ENCODE data around the gene PARD6A. TPM values are rescaled to one million over a fixed set of nuclear protein-coding genes. Genes with fewer than 3 reads are reported as not detected.

Gene PARD6A
- total RNA-seq, 1 experiment from 2014 or later = 10.8 TPM

DNA sequence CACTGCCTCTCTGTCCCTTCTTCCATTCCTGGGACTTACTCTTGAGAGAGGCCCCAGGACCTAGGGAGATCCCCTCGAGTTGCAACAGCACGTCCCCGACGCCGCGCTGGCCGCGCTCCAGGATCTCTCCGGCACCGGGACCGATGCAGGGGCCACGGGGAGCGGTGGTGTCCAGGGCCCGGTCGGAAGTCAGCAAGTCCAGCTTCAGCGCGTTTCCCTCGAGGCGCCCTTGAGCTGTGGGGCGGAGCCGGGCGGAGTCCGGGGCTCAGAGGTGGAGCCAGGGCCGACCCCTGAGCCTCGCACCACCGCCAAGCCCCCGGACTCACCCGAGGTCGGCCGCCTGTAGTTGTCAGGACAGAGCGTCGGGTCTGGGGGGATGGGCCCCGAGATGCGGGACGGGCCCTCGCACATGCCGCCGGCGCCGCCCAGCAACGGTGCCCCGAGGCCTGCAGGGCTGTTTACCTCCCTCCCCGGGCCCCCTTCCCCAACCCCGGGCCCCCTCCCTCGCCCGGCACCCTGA lies 5.3 kb downstream of the PARD6A start:
- Histone ChIP-seq H3K27ac (ENCODE audit: low read length) (peak overlapping the region; percentile 66), H3K36me3 (ENCODE audit: control insufficient read depth, insufficient read depth, low read length) (no peaks in the 10 kb centered on the region), H3K4me1 (ENCODE audit: control insufficient read depth, insufficient read depth, low read length) (peaks cover 14% of the 10 kb centered on the region), H3K27me3 (ENCODE audit: control insufficient read depth, insufficient read depth, low read length) (no peaks in the 10 kb centered on the region), H3K9me3 (ENCODE audit: control insufficient read depth, insufficient read depth, low read depth, low read length) (no peaks in the 10 kb centered on the region), H3K4me3 (ENCODE audit: low read depth in 2 of 2, low read length in 2 of 2) (peak overlapping the region; percentile 51 to 56)
- TF ChIP-seq, protein P1, sequence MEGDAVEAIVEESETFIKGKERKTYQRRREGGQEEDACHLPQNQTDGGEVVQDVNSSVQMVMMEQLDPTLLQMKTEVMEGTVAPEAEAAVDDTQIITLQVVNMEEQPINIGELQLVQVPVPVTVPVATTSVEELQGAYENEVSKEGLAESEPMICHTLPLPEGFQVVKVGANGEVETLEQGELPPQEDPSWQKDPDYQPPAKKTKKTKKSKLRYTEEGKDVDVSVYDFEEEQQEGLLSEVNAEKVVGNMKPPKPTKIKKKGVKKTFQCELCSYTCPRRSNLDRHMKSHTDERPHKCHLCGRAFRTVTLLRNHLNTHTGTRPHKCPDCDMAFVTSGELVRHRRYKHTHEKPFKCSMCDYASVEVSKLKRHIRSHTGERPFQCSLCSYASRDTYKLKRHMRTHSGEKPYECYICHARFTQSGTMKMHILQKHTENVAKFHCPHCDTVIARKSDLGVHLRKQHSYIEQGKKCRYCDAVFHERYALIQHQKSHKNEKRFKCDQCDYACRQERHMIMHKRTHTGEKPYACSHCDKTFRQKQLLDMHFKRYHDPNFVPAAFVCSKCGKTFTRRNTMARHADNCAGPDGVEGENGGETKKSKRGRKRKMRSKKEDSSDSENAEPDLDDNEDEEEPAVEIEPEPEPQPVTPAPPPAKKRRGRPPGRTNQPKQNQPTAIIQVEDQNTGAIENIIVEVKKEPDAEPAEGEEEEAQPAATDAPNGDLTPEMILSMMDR (IDR thresholded peaks at IDR 0.05) = no peak
- TF ChIP-seq, protein P2, sequence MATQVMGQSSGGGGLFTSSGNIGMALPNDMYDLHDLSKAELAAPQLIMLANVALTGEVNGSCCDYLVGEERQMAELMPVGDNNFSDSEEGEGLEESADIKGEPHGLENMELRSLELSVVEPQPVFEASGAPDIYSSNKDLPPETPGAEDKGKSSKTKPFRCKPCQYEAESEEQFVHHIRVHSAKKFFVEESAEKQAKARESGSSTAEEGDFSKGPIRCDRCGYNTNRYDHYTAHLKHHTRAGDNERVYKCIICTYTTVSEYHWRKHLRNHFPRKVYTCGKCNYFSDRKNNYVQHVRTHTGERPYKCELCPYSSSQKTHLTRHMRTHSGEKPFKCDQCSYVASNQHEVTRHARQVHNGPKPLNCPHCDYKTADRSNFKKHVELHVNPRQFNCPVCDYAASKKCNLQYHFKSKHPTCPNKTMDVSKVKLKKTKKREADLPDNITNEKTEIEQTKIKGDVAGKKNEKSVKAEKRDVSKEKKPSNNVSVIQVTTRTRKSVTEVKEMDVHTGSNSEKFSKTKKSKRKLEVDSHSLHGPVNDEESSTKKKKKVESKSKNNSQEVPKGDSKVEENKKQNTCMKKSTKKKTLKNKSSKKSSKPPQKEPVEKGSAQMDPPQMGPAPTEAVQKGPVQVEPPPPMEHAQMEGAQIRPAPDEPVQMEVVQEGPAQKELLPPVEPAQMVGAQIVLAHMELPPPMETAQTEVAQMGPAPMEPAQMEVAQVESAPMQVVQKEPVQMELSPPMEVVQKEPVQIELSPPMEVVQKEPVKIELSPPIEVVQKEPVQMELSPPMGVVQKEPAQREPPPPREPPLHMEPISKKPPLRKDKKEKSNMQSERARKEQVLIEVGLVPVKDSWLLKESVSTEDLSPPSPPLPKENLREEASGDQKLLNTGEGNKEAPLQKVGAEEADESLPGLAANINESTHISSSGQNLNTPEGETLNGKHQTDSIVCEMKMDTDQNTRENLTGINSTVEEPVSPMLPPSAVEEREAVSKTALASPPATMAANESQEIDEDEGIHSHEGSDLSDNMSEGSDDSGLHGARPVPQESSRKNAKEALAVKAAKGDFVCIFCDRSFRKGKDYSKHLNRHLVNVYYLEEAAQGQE (IDR thresholded peaks at IDR 0.05; ENCODE audit: insufficient read depth in 1 of 2, low read depth in 2 of 2, low read length in 1 of 2) = no peak
- TF ChIP-seq SIN3A (IDR thresholded peaks at IDR 0.05; ENCODE audit: borderline replicate concordance, insufficient read depth, low read depth, low read length) (no peak), TCF7L2 (IDR thresholded peaks at IDR 0.05; ENCODE audit: low read depth, low read length) (no peak), POLR2AphosphoS5 (IDR thresholded peaks at IDR 0.05; ENCODE audit: low read depth, low read length) (no peak)
- DNase-seq (ENCODE audit: low read depth, low spot score) (no peak), ATAC-seq (peak; percentile 30)
- ChIA-PET CTCF (interaction anchor here (0.5 kb wide), 1 partner anchor 22 kb away, joined by 3 read pairs; no protein-coding TSS in a partner anchor), POLR2A (no interaction called here)
- in situ Hi-C loops (cut with HindIII; ENCODE audit: low pct_unique_long_range_greater_than_20kb, low sequenced_read_pairs) (no loop called here), intact Hi-C loops (cut with micrococcal nuclease; ENCODE audit: unreplicated experiment) (no loop called here)
- no TSS peak for BruUV-seq (replicated peaks)

DNA sequence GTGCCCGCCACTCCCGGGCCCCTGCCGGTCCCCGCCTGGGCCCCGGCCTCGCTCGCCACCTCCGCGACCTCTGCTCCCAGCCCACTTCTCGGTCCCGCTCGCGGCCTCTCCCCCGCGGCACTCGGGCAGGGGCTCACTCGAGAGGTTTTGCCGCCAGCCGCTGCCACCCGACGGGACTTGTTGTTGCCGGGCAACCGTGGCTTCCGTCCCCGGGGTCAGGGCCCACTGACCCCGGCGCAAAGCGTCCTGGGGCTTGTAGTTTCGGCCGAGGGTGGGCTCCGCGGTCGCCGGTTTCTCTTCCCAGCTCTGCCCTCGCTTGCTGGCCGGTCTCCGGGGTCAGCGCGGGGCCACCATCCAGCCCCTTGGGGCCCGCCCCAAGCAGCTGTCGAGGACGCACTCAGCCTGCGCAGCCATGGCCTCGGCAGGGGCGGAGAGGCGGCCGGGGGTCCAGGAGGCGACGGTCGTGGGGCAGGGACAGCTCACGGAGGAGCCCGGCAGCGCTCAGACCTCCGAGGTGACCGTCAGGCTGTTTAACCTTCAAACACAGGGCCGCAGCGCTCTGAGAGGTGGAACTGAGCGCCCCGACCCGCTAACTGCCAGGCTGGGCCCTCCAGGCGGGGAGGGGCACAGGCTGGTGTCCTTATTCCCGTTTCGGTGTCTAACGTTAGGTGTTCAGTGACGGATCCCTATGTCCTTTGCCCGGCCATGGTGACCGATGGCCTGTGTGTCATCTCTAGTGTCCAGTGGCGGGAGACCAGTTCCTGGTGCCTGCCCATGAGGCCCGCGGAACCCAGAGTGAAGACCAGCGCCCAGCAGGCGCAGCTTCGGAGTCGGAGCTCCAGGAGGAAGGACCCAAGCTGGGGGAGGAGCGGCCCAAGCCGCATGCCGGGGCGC lies 6.0 kb downstream of the PARD6A start, which contains the start of the genes C16orf86 and ENKD1:
Gene C16orf86, plus strand, starts transcription at position 256 of the 894 bp plus-strand sequence. Its CDS starts 157 bp downstream, at position 413.
Gene ENKD1, minus strand, starts transcription at position 192 of the 894 bp plus-strand sequence. CDS start 308 bp downstream, outside the sequence.
- DNase-seq (ENCODE audit: low read depth, low spot score) (no peak), ATAC-seq (peak; percentile 78)
- H3K36me3 ChIP-seq (ENCODE audit: control insufficient read depth, insufficient read depth, low read length) = no peaks in the 10 kb centered on the region
- H3K27ac ChIP-seq (ENCODE audit: low read length) = peak within 1 kb of the TSS; percentile 75
- TF ChIP-seq, protein P1 (IDR thresholded peaks at IDR 0.05) = no peak
- TF ChIP-seq SIN3A (IDR thresholded peaks at IDR 0.05; ENCODE audit: borderline replicate concordance, insufficient read depth, low read depth, low read length) (no peak), POLR2AphosphoS5 (IDR thresholded peaks at IDR 0.05; ENCODE audit: low read depth, low read length) (no peak)
- H3K9me3 ChIP-seq (ENCODE audit: control insufficient read depth, insufficient read depth, low read depth, low read length) = no peaks in the 10 kb centered on the region
- no TSS peak for BruUV-seq (replicated peaks)
- POLR2A ChIA-PET = interaction anchor here (0.6 kb wide), 1 partner anchor 39 kb away, joined by 3 read pairs; no protein-coding TSS in a partner anchor
- H3K4me1 ChIP-seq (ENCODE audit: control insufficient read depth, insufficient read depth, low read length) = peaks cover 14% of the 10 kb centered on the region
- H3K4me3 ChIP-seq (ENCODE audit: low read depth in 2 of 2, low read length in 2 of 2) = peak within 1 kb of the TSS; percentile 51 to 56
- intact Hi-C loops (cut with micrococcal nuclease; ENCODE audit: unreplicated experiment) = no loop called here
- in situ Hi-C loops (cut with HindIII; ENCODE audit: low pct_unique_long_range_greater_than_20kb, low sequenced_read_pairs) = no loop called here
- CTCF ChIA-PET = interaction anchor here (0.5 kb wide), 1 partner anchor 22 kb away, joined by 3 read pairs; no protein-coding TSS in a partner anchor
- H3K27me3 ChIP-seq (ENCODE audit: control insufficient read depth, insufficient read depth, low read length) = no peaks in the 10 kb centered on the region
